HCT116 (cell line): ENCODE measurements around the gene OR6T1. TPM values are rescaled to one million over a fixed set of nuclear protein-coding genes. Genes with fewer than 3 reads are reported as not detected.

ENCODE experiments used
- ATAC-seq: fragments of 200-7000 bp; cut with Tn5 transposase; 2 replicates; pipeline ENCODE4 v1.9.1; 2020; ENCODE audit warnings: mild to moderate bottlenecking, moderate library complexity
- BruUV-seq: library from RNA; stranded (reverse); fragments of 400-500 nt; replicated peaks from 2 replicates; lab custom pipeline; 2021; lab: Mats Ljungman, UMichigan
- CTCF ChIA-PET: fragments of 300-600 bp; sonication (Branson Sonifier 250); formaldehyde crosslinking; loops from one replicate; lab custom pipeline; 2021; ENCODE audit warnings: antibody characterized with exemption; lab: Charles Lee
- POLR2A ChIA-PET: fragments of 300-600, 350-600 bp; sonication (Branson Sonifier 250); formaldehyde crosslinking; loops from one replicate; lab custom pipeline; 2021; ENCODE audit warnings: antibody characterized with exemption; lab: Charles Lee
- RAD21 ChIA-PET, 2 experiments: fragments of 300-600 bp; sonication (Branson Sonifier 250); formaldehyde crosslinking; loops; one replicate each; lab custom pipeline; 2023; ENCODE audit warnings: low total read pairs in 2 of 2; ENCODE audit not compliant: uncharacterized antibody in 2 of 2, unreplicated experiment in 2 of 2, low non-redundant PET in 1 of 2; lab: Charles Lee
- DNase-seq: peaks from one replicate; pipeline ENCODE4 v3.0.0-alpha.2; 2010; ENCODE audit warnings: low read depth, low spot score
- H2AFZ ChIP-seq: fragments of 200-600 bp; shearing (Covaris generic), sonication (generic); 2 replicates; pipeline ENCODE4 v1.6.1; 2017; ENCODE audit warnings: low read depth, mixed run types, mixed read lengths, antibody characterized with exemption, low read length; ENCODE audit not compliant: poor library complexity, severe bottlenecking
- H3K27ac ChIP-seq: 2 replicates; pipeline ENCODE4 v1.5.1; 2012; ENCODE audit warnings: low read depth, low read length
- H3K27me3 ChIP-seq: fragments of 200-600 bp; sonication (generic); 2 replicates; pipeline ENCODE4 v1.6.1; 2016; ENCODE audit warnings: mixed run types, low read length, mixed read lengths; ENCODE audit not compliant: insufficient read depth
- H3K36me3 ChIP-seq, 2 experiments: fragments of 200-500 bp in 1 of 2; fragments of 200-600 bp in 1 of 2; sonication (Bioruptor generic) in 1 of 2; sonication (generic) in 1 of 2; 2 replicates each; pipeline versions ENCODE4 v1.5.1 to v1.6.1; 2014 to 2016; ENCODE audit warnings: low read length in 2 of 2, inconsistent platforms in 1 of 2, mixed read lengths in 1 of 2, mixed run types in 1 of 2; ENCODE audit not compliant: insufficient read depth in 2 of 2, control insufficient read depth in 1 of 2
- H3K4me1 ChIP-seq, 2 experiments: fragments of 200-600 bp in 1 of 2; sonication (generic) in 1 of 2; 2 replicates each; pipeline versions ENCODE4 v1.5.1 to v1.6.1; 2012 to 2017; ENCODE audit warnings: low read length in 2 of 2, inconsistent platforms in 1 of 2, mild to moderate bottlenecking in 1 of 2, mixed read lengths in 1 of 2, mixed run types in 1 of 2, moderate library complexity in 1 of 2; ENCODE audit not compliant: insufficient read depth in 2 of 2, control insufficient read depth in 1 of 2
- H3K4me2 ChIP-seq: fragments of 200-600 bp; sonication (generic); 2 replicates; pipeline ENCODE4 v1.6.1; 2017; ENCODE audit warnings: mixed run types, low read length, mixed read lengths
- H3K4me3 ChIP-seq, 2 experiments: fragments of 200-600 bp in 1 of 2; sonication (generic) in 1 of 2; replicated peaks in 1 of 2; 2 replicates each; pipeline ENCODE4 v1.5.1; 2011 to 2016; ENCODE audit warnings: low read length in 2 of 2, control low read depth in 1 of 2, low read depth in 1 of 2, mild to moderate bottlenecking in 1 of 2, mixed read lengths in 1 of 2, mixed run types in 1 of 2
- H3K79me2 ChIP-seq: fragments of 200-600 bp; sonication (generic); 2 replicates; pipeline ENCODE4 v1.6.1; 2017; ENCODE audit warnings: mild to moderate bottlenecking, mixed run types, low read length, moderate library complexity, mixed read lengths; ENCODE audit not compliant: insufficient read depth
- H3K9ac ChIP-seq: fragments of 200-600 bp; sonication (generic); 2 replicates; pipeline ENCODE4 v1.6.1; 2016; ENCODE audit warnings: low read length, mixed read lengths
- H3K9me2 ChIP-seq: fragments of 200-600 bp; sonication (generic), shearing (Covaris generic); 2 replicates; pipeline ENCODE4 v1.6.1; 2017; ENCODE audit warnings: mixed run types, mild to moderate bottlenecking, moderate library complexity; ENCODE audit not compliant: insufficient read depth
- H3K9me3 ChIP-seq, 2 experiments: fragments of 200-500 bp in 1 of 2; fragments of 200-600 bp in 1 of 2; sonication (Bioruptor generic) in 1 of 2; sonication (generic) in 1 of 2; 2 replicates each; pipeline ENCODE4 v1.6.1; 2014 to 2017; ENCODE audit warnings: low read length in 2 of 2, mixed read lengths in 2 of 2, inconsistent platforms in 1 of 2, low read depth in 1 of 2, mild to moderate bottlenecking in 1 of 2, mixed run types in 1 of 2, moderate library complexity in 1 of 2; ENCODE audit not compliant: control insufficient read depth in 1 of 2, insufficient read depth in 1 of 2
- H4K20me1 ChIP-seq: fragments of 200-600 bp; sonication (generic), shearing (Covaris generic); 2 replicates; pipeline ENCODE4 v1.6.1; 2017; ENCODE audit warnings: mixed run types, mild to moderate bottlenecking, moderate library complexity; ENCODE audit not compliant: insufficient read depth
- CBX3 ChIP-seq: IDR thresholded peaks from 2 replicates; pipeline ENCODE4 v1.6.1; 2012; ENCODE audit warnings: low read depth
- EGR1 ChIP-seq: IDR thresholded peaks from 2 replicates; pipeline ENCODE4 v1.6.1; 2012; ENCODE audit warnings: low read depth
- EZH2 ChIP-seq: fragments of 200-600 bp; sonication (generic); IDR thresholded peaks from 2 replicates; pipeline ENCODE4 v1.6.1; 2017; ENCODE audit warnings: antibody characterized with exemption, mixed run types
- POLR2A ChIP-seq: IDR thresholded peaks from 2 replicates; pipeline ENCODE4 v1.7.0; 2011; ENCODE audit warnings: borderline replicate concordance; ENCODE audit not compliant: insufficient read depth, insufficient read length; ENCODE audit errors: extremely low read depth
- POLR2AphosphoS5 ChIP-seq: IDR thresholded peaks from 2 replicates; pipeline ENCODE4 v1.6.1; 2011; ENCODE audit warnings: mild to moderate bottlenecking, low read depth, low read length, moderate library complexity
- RAD21 ChIP-seq: IDR thresholded peaks from 2 replicates; pipeline ENCODE4 v1.6.1; 2012; ENCODE audit warnings: low read depth, mild to moderate bottlenecking
- REST ChIP-seq: IDR thresholded peaks from 2 replicates; pipeline ENCODE4 v1.6.1; 2012; ENCODE audit warnings: low read depth
- SIN3A ChIP-seq: IDR thresholded peaks from 2 replicates; pipeline ENCODE4 v1.6.1; 2012; ENCODE audit warnings: low read depth
- ZBTB33 ChIP-seq: IDR thresholded peaks from 2 replicates; pipeline ENCODE4 v1.6.1; 2011; ENCODE audit warnings: mild to moderate bottlenecking, low read length, moderate library complexity; ENCODE audit not compliant: insufficient replicate concordance; ENCODE audit errors: extremely low read depth
- ZFX ChIP-seq: fragments of 450-650 bp; IDR thresholded peaks from 2 replicates; pipeline ENCODE4 v1.6.1; 2017
- ZNF274 ChIP-seq: fragments of 200-500 bp; sonication (Bioruptor generic); IDR thresholded peaks from 2 replicates; pipeline ENCODE4 v1.6.1; 2014; ENCODE audit warnings: mild to moderate bottlenecking, low read depth, low read length, inconsistent platforms
- intact Hi-C: fragments of 100-400 bp; cut with micrococcal nuclease; formaldehyde crosslinking; loops from 2 replicates; pipeline ENCODE4 v1.10.0; 2022
- total RNA-seq: library from RNA; stranded (reverse); gene quantifications from one replicate; pipeline ENCODE4 v1.2.1, GENCODE V29; 2021; ENCODE audit not compliant: unreplicated experiment

Gene OR6T1
- total RNA-seq, 1 experiment from 2014 or later, result not detected

- Histone ChIP-seq H3K4me1 (no peaks in the 10 kb centered on the region), H3K79me2 (no peaks in the 10 kb centered on the region), H3K27me3 (0 out of 2 replicates have a peak, but pooled peaks cover 2% of the 10 kb centered on the region)
- no peak for TF ChIP-seq ZFX
- TF ChIP-seq EZH2, result no peak
- TF ChIP-seq POLR2A, result no peak
- TF ChIP-seq REST, result no peak
- no peak for TF ChIP-seq ZBTB33
- TF ChIP-seq SIN3A, result no peak
- TF ChIP-seq RAD21, result no peak
- no peak for TF ChIP-seq EGR1
- TF ChIP-seq POLR2AphosphoS5, result no peak
- no peak for TF ChIP-seq ZNF274
- no peak for TF ChIP-seq CBX3
- TF ChIP-seq, all 23 proteins: peak for 0
- H3K9me3 ChIP-seq, result no peaks in the 10 kb centered on the region
- ChIA-PET POLR2A (no interaction called here), RAD21 (no interaction called here), CTCF (no interaction called here)
- no peaks in the 10 kb centered on the region for H4K20me1 ChIP-seq
- ATAC-seq (no peak), DNase-seq (no peak)
- no TSS peak for BruUV-seq
- H3K36me3 ChIP-seq, result no peaks in the 10 kb centered on the region
- intact Hi-C loops, result no loop called here
- no peak within 1 kb of the TSS for H3K9ac ChIP-seq
- H3K4me2 ChIP-seq, result no peak within 1 kb of the TSS
- H2AFZ ChIP-seq, result no peak within 1 kb of the TSS
- no peaks in the 10 kb centered on the region for H3K9me2 ChIP-seq
- H3K27ac ChIP-seq, result no peak within 1 kb of the TSS
- no peak within 1 kb of the TSS for H3K4me3 ChIP-seq
These were observed 4.3 kb downstream of the OR6T1 start, which contains the start of gene OR4D5 for GRCh38 chr11:123939317-123939716. TSS of gene OR4D5 (plus strand) at chr11:123939617. CDS start at chr11:123939617, 0 bp downstream.
